Heart left ventricle (tissue), 13 donors: Measurements from ENCODE around the gene STX1B.

Experiments
- CTCF ChIP-seq, 12 donors: fragments of 200-600 bp; sonication (generic) in 4 of 12; IDR thresholded peaks; one replicate each; pipeline versions ENCODE4 v1.5.0 to v1.8.0; 2018 to 2022; ENCODE audit warnings: antibody characterized with exemption in 12 of 12, mild to moderate bottlenecking in 5 of 12
- POLR2A ChIP-seq, 2 donors: fragments of 450-650 bp; IDR thresholded peaks; one replicate each; pipeline ENCODE4 v1.6.1; 2017; ENCODE audit warnings: antibody characterized with exemption in 2 of 2, mild to moderate bottlenecking in 2 of 2, moderate library complexity in 2 of 2
- donor health status: ischemic (EF 13 %, LVEDD 7.1; RV severe dilation, severe dysfunction).
- donor health status: DM: no; HTN: yes; CAD: no.
- donor health status: DM: no; HTN: no; CAD: no.
- donor health status: ischemic (EF 25% LVEDD 6.9; RV normal size, moderate dysfunction).
- donor health status: ischemic (EF 25% LVEDD 5.7; RV mildly dilated, moderate dysfunction).
- donor health status: ischemic (EF 35%, LVEDD 5.7; RV mildly dilated, moderate dysfunction).
- donor health status: nonischemic (EF 11% LVEDD 7.7; RV severe dilation, severe dysfunction).
- donor health status: DM: yes; HTN: yes; CAD: no.
- donor health status: PGD.
- donor health status: ischemic (EF 29% LVEDD 5.4; RV normal size, mild dysfunction).
- donor health status: nonischemic (EF 23%, LVEDD 6.1; RV moderate dilation, normal function).

DNA sequence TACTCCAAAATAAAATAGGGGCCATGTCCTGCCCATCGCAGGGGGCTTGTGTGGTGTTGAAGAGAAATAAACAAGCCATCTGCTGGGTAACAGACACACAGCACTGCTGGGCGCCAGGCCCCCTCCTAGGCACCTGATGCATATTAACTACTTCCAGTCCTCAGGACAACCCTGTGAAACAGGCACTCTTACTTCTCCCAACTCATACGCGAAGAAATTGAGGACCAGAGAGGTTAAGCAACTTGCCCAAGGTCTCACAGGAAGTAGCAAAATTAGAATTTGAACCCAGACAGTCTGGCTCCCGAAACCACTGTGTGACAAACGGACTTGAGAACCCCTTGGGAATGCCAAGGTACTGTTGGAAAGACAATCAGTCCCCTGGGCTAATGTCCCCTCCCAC, 2.8 kb downstream of the STX1B start:
- no peak for TF ChIP-seq POLR2A (IDR thresholded peaks at IDR 0.05)
- no peak for TF ChIP-seq CTCF (IDR thresholded peaks at IDR 0.05)
